ENCODE results near the gene HDGF. TPM values are rescaled to one million over a fixed set of nuclear protein-coding genes. Genes with fewer than 3 reads are reported as not detected.
A peak's percentile ranks its signal among the peaks of the same experiment; 100 is the strongest.

The HDGF gene
- total RNA-seq, 1 experiment from 2014 or later: 310 TPM

GRCh38 chr1:156747742-156748669, 3.5 kb downstream of the HDGF start:
- no CpG with 5 or more reads among the region's 8 CpGs for WGBS (ENCODE audit: extremely low coverage, insufficient read length, low lambda C conversion rate)
- peak overlapping the region; percentile 96 for H3K27ac ChIP-seq (ENCODE audit: insufficient read length, low read depth, low read length)
- no peak overlapping the region for H2BK120ac ChIP-seq (ENCODE audit: low read depth, low read length, poor library complexity, severe bottlenecking)
- H4K20me1 ChIP-seq (ENCODE audit: control insufficient read depth, insufficient read depth, insufficient read length): no peaks in the 10 kb centered on the region
- no peak overlapping the region for H4K8ac ChIP-seq (replicated peaks; ENCODE audit: insufficient read length, low read depth, low read length)
- H3K14ac ChIP-seq (ENCODE audit: insufficient read depth, low read length): peak overlapping the region; percentile 50; the same call in 1 of the 2 replicates
- H3K4me1 ChIP-seq (ENCODE audit: insufficient read depth, low read length): peaks cover 28% of the 10 kb centered on the region
- H3K4me2 ChIP-seq (ENCODE audit: insufficient read depth, insufficient read length, low read length): peak overlapping the region; percentile 53
- no peak overlapping the region for H3T11ph ChIP-seq (ENCODE audit: low read length)
- H2AK5ac ChIP-seq (ENCODE audit: insufficient read length, low read length): no peak overlapping the region
- peak overlapping the region; percentile 70 for H2BK12ac ChIP-seq (ENCODE audit: insufficient read length, low read depth, low read length)
- H3K23me2 ChIP-seq (ENCODE audit: insufficient read length, low read depth, low read length, poor library complexity, severe bottlenecking): peaks cover 23% of the 10 kb centered on the region
- no peak overlapping the region for H4K5ac ChIP-seq (ENCODE audit: insufficient read length, low read depth, low read length)
- no peak for DNase-seq
- H3K56ac ChIP-seq (ENCODE audit: insufficient read length, low read depth, low read length): no peak overlapping the region
- peak overlapping the region; percentile 33 for H3K18ac ChIP-seq (ENCODE audit: insufficient read length, low read depth, low read length)
- peak overlapping the region; percentile 4 for H3K9ac ChIP-seq (ENCODE audit: extremely low read depth, insufficient read length, low read length)
- H3K23ac ChIP-seq (ENCODE audit: insufficient read length, low read depth, low read length): no peak overlapping the region
- Mint-ChIP-seq H3K4me3 (peak overlapping the region; percentile 91 to 94), H3K4me1 (peaks cover 56 to 62% of the 10 kb centered on the region in 2 experiments), H3K27me3 (ENCODE audit: low read depth) (no peaks in the 10 kb centered on the region), H3K27ac (peak overlapping the region; percentile 98 to 100 (median 99)), H3K9me3 (no peaks in the 10 kb centered on the region), H3K36me3 (ENCODE audit: insufficient read depth in 1 of 3, low read depth in 3 of 3) (peaks cover 28 to 36% (median 30%) of the 10 kb centered on the region in 3 experiments)
- TF ChIP-seq CTCF (conservative IDR thresholded peaks at IDR 0.05): 0 out of 3 replicates have a peak, but pooled peaks have one; percentile 3
- H2BK20ac ChIP-seq (ENCODE audit: low read depth, low read length, poor library complexity, severe bottlenecking): no peak overlapping the region
- H2BK5ac ChIP-seq (ENCODE audit: insufficient read length, low read length): no peak overlapping the region
- no peaks in the 10 kb centered on the region for H3K27me3 ChIP-seq (ENCODE audit: insufficient read depth, low read length)
- H2BK15ac ChIP-seq (ENCODE audit: low read depth, low read length): no peak overlapping the region
- no peak overlapping the region for H2AFZ ChIP-seq (ENCODE audit: low read length)
- no peaks in the 10 kb centered on the region for H3K9me3 ChIP-seq (ENCODE audit: control insufficient read depth, low read depth, low read length)
- no peak overlapping the region for H4K91ac ChIP-seq (ENCODE audit: insufficient read length, low read depth, low read length)
- no peak overlapping the region; the same call in 1 of the 2 replicates for H3K4ac ChIP-seq (ENCODE audit: low read depth, low read length)
- peaks cover 32% of the 10 kb centered on the region; the same call in 1 of the 2 replicates for H3K79me2 ChIP-seq (ENCODE audit: insufficient read depth, low read length)
- no peaks in the 10 kb centered on the region for H3K79me1 ChIP-seq (ENCODE audit: insufficient read depth, low read depth, low read length, poor library complexity, severe bottlenecking)
